Measurements from ENCODE around the gene ZBTB46. TPM values are rescaled to one million over a fixed set of nuclear protein-coding genes. Genes with fewer than 3 reads are reported as not detected.

ZBTB46 gene
- polyA plus RNA-seq, 1 experiment = 2.0 TPM

DNA sequence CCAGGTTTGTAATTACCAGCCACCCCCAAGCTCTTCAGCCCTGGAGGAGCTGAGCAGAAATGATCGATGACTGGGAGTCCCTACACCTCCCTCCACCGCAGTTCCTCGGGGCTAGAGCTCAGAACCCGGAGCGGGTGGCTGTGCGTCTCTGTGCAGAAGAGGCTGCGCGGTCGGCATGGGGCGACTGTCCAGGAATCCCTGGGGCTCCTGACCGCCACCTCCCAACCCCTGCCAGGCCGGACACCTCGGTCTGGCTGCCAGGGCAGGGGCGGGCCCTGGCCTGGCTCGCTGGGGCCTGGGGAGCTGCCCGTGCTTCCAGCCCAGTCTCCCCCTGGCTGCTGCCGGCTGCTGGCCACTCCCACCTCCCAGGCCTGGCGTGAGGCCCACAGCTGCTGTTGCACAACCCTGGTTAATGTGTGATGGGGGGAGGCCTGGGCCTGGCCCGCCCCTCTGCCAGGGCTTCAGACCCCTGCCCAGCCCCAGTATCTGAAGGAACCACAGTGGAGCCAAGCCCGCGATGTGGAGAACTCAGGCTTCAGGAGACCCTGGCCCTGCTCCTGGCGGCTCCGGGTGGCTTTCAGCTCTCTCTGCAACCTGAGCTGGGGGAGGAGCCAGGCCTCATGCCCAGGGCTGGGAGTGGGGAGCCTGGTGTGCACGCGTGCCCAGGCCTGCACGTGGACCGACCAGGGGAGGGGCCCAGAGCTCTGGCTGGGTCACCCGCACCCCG lies 90.3 kb downstream of the ZBTB46 start:
- Histone ChIP-seq H3K9me3 (ENCODE audit: control insufficient read depth, insufficient read depth, low read length) (no peaks in the 10 kb centered on the region; the same call in 1 of the 2 replicates), H3K4me3 (ENCODE audit: low read depth, low read length) (peak overlapping the region; percentile 74), H3K27ac (ENCODE audit: low read depth, low read length) (peak overlapping the region; percentile 61), H3K27me3 (ENCODE audit: control insufficient read depth, insufficient read depth, low read length) (no peaks in the 10 kb centered on the region)
- CTCF ChIA-PET = interaction anchor here (1.6 to 1.7 kb wide), 2 partner anchors 35 to 203 kb away, joined by 5 to 6 read pairs; partner anchors contain the start of gene PTK6
- TF ChIP-seq, protein P1, sequence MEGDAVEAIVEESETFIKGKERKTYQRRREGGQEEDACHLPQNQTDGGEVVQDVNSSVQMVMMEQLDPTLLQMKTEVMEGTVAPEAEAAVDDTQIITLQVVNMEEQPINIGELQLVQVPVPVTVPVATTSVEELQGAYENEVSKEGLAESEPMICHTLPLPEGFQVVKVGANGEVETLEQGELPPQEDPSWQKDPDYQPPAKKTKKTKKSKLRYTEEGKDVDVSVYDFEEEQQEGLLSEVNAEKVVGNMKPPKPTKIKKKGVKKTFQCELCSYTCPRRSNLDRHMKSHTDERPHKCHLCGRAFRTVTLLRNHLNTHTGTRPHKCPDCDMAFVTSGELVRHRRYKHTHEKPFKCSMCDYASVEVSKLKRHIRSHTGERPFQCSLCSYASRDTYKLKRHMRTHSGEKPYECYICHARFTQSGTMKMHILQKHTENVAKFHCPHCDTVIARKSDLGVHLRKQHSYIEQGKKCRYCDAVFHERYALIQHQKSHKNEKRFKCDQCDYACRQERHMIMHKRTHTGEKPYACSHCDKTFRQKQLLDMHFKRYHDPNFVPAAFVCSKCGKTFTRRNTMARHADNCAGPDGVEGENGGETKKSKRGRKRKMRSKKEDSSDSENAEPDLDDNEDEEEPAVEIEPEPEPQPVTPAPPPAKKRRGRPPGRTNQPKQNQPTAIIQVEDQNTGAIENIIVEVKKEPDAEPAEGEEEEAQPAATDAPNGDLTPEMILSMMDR (IDR thresholded peaks at IDR 0.05; ENCODE audit: low read depth, low read length) = peak; percentile 33; the same call in 1 of the 2 replicates
- peak; percentile 63 for DNase-seq (ENCODE audit: low read depth, low spot score)
- POLR2A ChIA-PET = interaction anchor here (0.6 to 1.8 kb wide), 13 partner anchors 33 to 220 kb away, joined by 3 to 16 read pairs (median 4); partner anchors contain the start of genes ARFRP1, TNFRSF6B, TPD52L2 and ZGPAT

- H3K27ac ChIP-seq (ENCODE audit: low read depth, low read length) = peak overlapping the region; percentile 61
- TF ChIP-seq, protein P1 (IDR thresholded peaks at IDR 0.05; ENCODE audit: low read depth, low read length) = no peak
- ChIA-PET CTCF (interaction anchor here (1.6 kb wide), 1 partner anchor 36 kb away, joined by 5 read pairs; no protein-coding TSS in a partner anchor), POLR2A (interaction anchor here (0.6 to 1.8 kb wide), 10 partner anchors 32 to 219 kb away, joined by 3 to 16 read pairs (median 4); partner anchors contain the start of genes ARFRP1, TNFRSF6B, TPD52L2 and ZGPAT)
- H3K27me3 ChIP-seq (ENCODE audit: control insufficient read depth, insufficient read depth, low read length) = no peaks in the 10 kb centered on the region
- no peaks in the 10 kb centered on the region; the same call in 1 of the 2 replicates for H3K9me3 ChIP-seq (ENCODE audit: control insufficient read depth, insufficient read depth, low read length)
- no peak for DNase-seq (ENCODE audit: low read depth, low spot score)
- peak overlapping the region; percentile 74 for H3K4me3 ChIP-seq (ENCODE audit: low read depth, low read length)
These were observed 90.9 kb downstream of the ZBTB46 start for GRCh38 chr20:63740070-63740626.

- DNase-seq (ENCODE audit: low read depth, low spot score) = no peak
- Histone ChIP-seq H3K9me3 (ENCODE audit: control insufficient read depth, insufficient read depth, low read length) (no peaks in the 10 kb centered on the region; the same call in 1 of the 2 replicates), H3K4me3 (ENCODE audit: low read depth, low read length) (peak within 1 kb of the TSS; percentile 74), H3K27ac (ENCODE audit: low read depth, low read length) (peak within 1 kb of the TSS; percentile 61), H3K27me3 (ENCODE audit: control insufficient read depth, insufficient read depth, low read length) (no peaks in the 10 kb centered on the region)
- ChIA-PET CTCF (no interaction called here), POLR2A (interaction anchor here (0.5 to 1.0 kb wide), 3 partner anchors 16 to 94 kb away, joined by 3 read pairs; partner anchors contain the start of gene STMN3)
- TF ChIP-seq, protein P1 (IDR thresholded peaks at IDR 0.05; ENCODE audit: low read depth, low read length) = no peak
These were observed 91.7 kb downstream of the ZBTB46 start, which contains the start of gene SLC2A4RG for GRCh38 chr20:63739130-63740069. Gene SLC2A4RG (plus strand): TSS chr20:63739776. CDS start chr20:63739913, 137 bp downstream.

GRCh38 chr20:63738687-63739129 lies 92.4 kb downstream of the ZBTB46 start:
- Histone ChIP-seq H3K27me3 (ENCODE audit: control insufficient read depth, insufficient read depth, low read length) (no peaks in the 10 kb centered on the region), H3K27ac (ENCODE audit: low read depth, low read length) (no peak overlapping the region), H3K4me3 (ENCODE audit: low read depth, low read length) (no peak overlapping the region), H3K9me3 (ENCODE audit: control insufficient read depth, insufficient read depth, low read length) (no peaks in the 10 kb centered on the region; the same call in 1 of the 2 replicates)
- TF ChIP-seq, protein P1 (IDR thresholded peaks at IDR 0.05; ENCODE audit: low read depth, low read length) = no peak
- DNase-seq (ENCODE audit: low read depth, low spot score) = no peak
- POLR2A ChIA-PET = interaction anchor here (0.5 to 1.0 kb wide), 2 partner anchors 86 to 95 kb away, joined by 3 read pairs; partner anchors contain the start of gene STMN3
- CTCF ChIA-PET = no interaction called here
